GM23338 (cell line): ENCODE data around the gene MTOR. TPM values are rescaled to one million over a fixed set of nuclear protein-coding genes. Genes with fewer than 3 reads are reported as not detected.

Experiments
- ATAC-seq: fragments of 200-7000 bp; cut with Tn5 transposase; 3 replicates; pipeline ENCODE4 v1.9.1; 2020
- DNase-seq: peaks from one replicate; pipeline ENCODE4 v3.0.0-alpha.2; 2015; ENCODE audit warnings: low spot score
- H2AFZ ChIP-seq: fragments of 200-600 bp; sonication (generic); 2 replicates; pipeline ENCODE4 v1.8.0; 2016; ENCODE audit warnings: antibody characterized with exemption, mild to moderate bottlenecking, moderate library complexity
- H3F3A ChIP-seq: fragments of 200-600 bp; sonication (generic); replicated peaks from 2 replicates; pipeline ENCODE4 v1.8.0; 2017; ENCODE audit warnings: antibody characterized with exemption, mixed run types, low read depth
- H3K27ac ChIP-seq: fragments of 200-600 bp; sonication (generic); 2 replicates; pipeline ENCODE4 v1.6.1; 2016; ENCODE audit warnings: low read depth
- H3K27me3 ChIP-seq: fragments of 200-600 bp; sonication (generic); 2 replicates; pipeline ENCODE4 v1.8.0; 2016; ENCODE audit warnings: mild to moderate bottlenecking, mixed run types, moderate library complexity; ENCODE audit not compliant: insufficient read depth
- H3K36me3 ChIP-seq: fragments of 200-600 bp; sonication (generic); 2 replicates; pipeline ENCODE4 v1.8.0; 2016; ENCODE audit warnings: mild to moderate bottlenecking; ENCODE audit not compliant: insufficient read depth
- H3K4me1 ChIP-seq: fragments of 200-600 bp; sonication (generic); 2 replicates; pipeline ENCODE4 v1.8.0; 2016; ENCODE audit warnings: mild to moderate bottlenecking, moderate library complexity; ENCODE audit not compliant: insufficient read depth
- H3K4me2 ChIP-seq: fragments of 200-600 bp; sonication (generic); 2 replicates; pipeline ENCODE4 v1.7.1; 2017; ENCODE audit warnings: mixed run types
- H3K4me3 ChIP-seq: fragments of 200-600 bp; sonication (generic); 2 replicates; pipeline ENCODE4 v1.6.1; 2016; ENCODE audit warnings: mixed run types
- H3K79me2 ChIP-seq: fragments of 200-600 bp; sonication (generic); replicated peaks from 2 replicates; pipeline ENCODE4 v1.8.0; 2017; ENCODE audit warnings: mild to moderate bottlenecking; ENCODE audit not compliant: insufficient read depth
- H3K9me2 ChIP-seq: fragments of 200-600 bp; sonication (generic); 2 replicates; pipeline ENCODE4 v1.8.0; 2017; ENCODE audit not compliant: insufficient read depth
- H4K20me1 ChIP-seq: fragments of 200-600 bp; sonication (generic); replicated peaks from 2 replicates; pipeline ENCODE4 v1.8.0; 2017; ENCODE audit warnings: mild to moderate bottlenecking; ENCODE audit not compliant: insufficient read depth
- H3K27ac Mint-ChIP-seq: 2 replicates; pipeline ENCODE4 v1.8.0; 2020; ENCODE audit warnings: inconsistent platforms, mild to moderate bottlenecking, moderate library complexity, mixed read lengths
- H3K27me3 Mint-ChIP-seq: 3 replicates; pipeline ENCODE4 v1.8.0; 2022; ENCODE audit warnings: low read depth, mild to moderate bottlenecking, moderate library complexity, mixed read lengths, inconsistent platforms; ENCODE audit not compliant: insufficient read depth, poor library complexity
- H3K36me3 Mint-ChIP-seq: 3 replicates; pipeline ENCODE4 v1.8.0; 2021; ENCODE audit warnings: low read depth, mild to moderate bottlenecking, inconsistent platforms, moderate library complexity, mixed read lengths
- H3K4me1 Mint-ChIP-seq: 3 replicates; pipeline ENCODE4 v1.8.0; 2020; ENCODE audit warnings: mild to moderate bottlenecking, inconsistent platforms, mixed read lengths
- H3K4me3 Mint-ChIP-seq: 3 replicates; pipeline ENCODE4 v1.8.0; 2021; ENCODE audit warnings: moderate library complexity, mild to moderate bottlenecking, inconsistent platforms, mixed read lengths
- H3K9me3 Mint-ChIP-seq: 3 replicates; pipeline ENCODE4 v1.8.0; 2020; ENCODE audit warnings: moderate library complexity, mild to moderate bottlenecking, inconsistent platforms, mixed read lengths
- CREB1 ChIP-seq: fragments of 250-450 bp; sonication (Bioruptor Pico); IDR thresholded peaks from 2 replicates; pipeline ENCODE4 v1.5.0; 2020; ENCODE audit warnings: low read depth, mild to moderate bottlenecking, moderate library complexity
- CTCF ChIP-seq, 2 experiments: fragments of 200-600 bp in 1 of 2; sonication (generic) in 1 of 2; conservative IDR thresholded peaks; 2 replicates each; pipeline versions ENCODE4 v1.5.1 to v1.6.1; 2016 to 2017; ENCODE audit warnings: antibody characterized with exemption in 2 of 2, low read depth in 2 of 2, mild to moderate bottlenecking in 2 of 2, moderate library complexity in 1 of 2
- ETS1 ChIP-seq: IDR thresholded peaks from 2 replicates; pipeline ENCODE4 v1.6.1; 2016; ENCODE audit warnings: antibody characterized with exemption
- EZH2 ChIP-seq: fragments of 200-600 bp; sonication (generic); IDR thresholded peaks from one replicate; pipeline ENCODE4 v1.8.0; 2017; ENCODE audit warnings: antibody characterized with exemption, mild to moderate bottlenecking, low read depth; ENCODE audit not compliant: unreplicated experiment
- EZH2phosphoT487 ChIP-seq: fragments of 200-600 bp; sonication (generic); IDR thresholded peaks from one replicate; pipeline ENCODE4 v1.8.1; 2018; ENCODE audit warnings: antibody characterized with exemption; ENCODE audit not compliant: unreplicated experiment
- JUNB ChIP-seq: IDR thresholded peaks from one replicate; pipeline ENCODE4 v1.6.1; 2016; ENCODE audit warnings: antibody characterized with exemption; ENCODE audit not compliant: unreplicated experiment
- NANOG ChIP-seq: IDR thresholded peaks from 2 replicates; pipeline ENCODE4 v1.6.1; 2016; ENCODE audit warnings: antibody characterized with exemption, borderline replicate concordance
- POLR2AphosphoS5 ChIP-seq: IDR thresholded peaks from 2 replicates; pipeline ENCODE4 v1.6.1; 2016; ENCODE audit warnings: antibody characterized with exemption, low read depth
- STAT1 ChIP-seq: IDR thresholded peaks from one replicate; pipeline ENCODE4 v1.6.1; 2016; ENCODE audit warnings: antibody characterized with exemption; ENCODE audit not compliant: unreplicated experiment
- ZNF114 ChIP-seq: fragments of 250-450 bp; sonication (Bioruptor Pico); IDR thresholded peaks from 2 replicates; pipeline ENCODE4 v1.5.0; 2020; ENCODE audit warnings: mild to moderate bottlenecking, moderate library complexity
- ZNF331 ChIP-seq: fragments of 250-450 bp; sonication (Bioruptor Pico); IDR thresholded peaks from 2 replicates; pipeline ENCODE4 v1.5.0; 2020; ENCODE audit warnings: low read depth, mild to moderate bottlenecking, moderate library complexity
- polyA plus RNA-seq: library from polyadenylated mRNA; unstranded; fragments of >200 nt; fragmentation: Nextera tagmentation; extraction: Ambion mirVana; gene quantifications from 2 replicates; pipeline ENCODE4 v1.2.1, GENCODE V29; 2016
- total RNA-seq: library from RNA; depleted of rRNA; stranded (reverse); fragments of >200 nt; shearing (Covaris generic); gene quantifications from 2 replicates; pipeline ENCODE4 v1.2.3, GENCODE V29; 2014
- TF ChIP-seq, protein P1 (sequence below): fragments of 250-450 bp; sonication (Bioruptor Pico); IDR thresholded peaks from 2 replicates; pipeline ENCODE4 v1.5.0; 2020; ENCODE audit warnings: mild to moderate bottlenecking, moderate library complexity
- TF ChIP-seq, protein P2 (sequence below): IDR thresholded peaks from one replicate; pipeline ENCODE4 v1.6.1; 2018; ENCODE audit warnings: antibody characterized with exemption; ENCODE audit not compliant: unreplicated experiment

Gene MTOR
- total and polyA plus RNA-seq, 2 experiments from 2014 or later = 22.8 to 98.0 TPM

- peaks cover 39% of the 10 kb centered on the region for H3K4me1 ChIP-seq
- no peaks in the 10 kb centered on the region for H3K9me3 Mint-ChIP-seq
- peak overlapping the region; percentile 34; the same call in 1 of the 2 replicates for H3K4me2 ChIP-seq
- H3K4me1 Mint-ChIP-seq = peaks cover 49% of the 10 kb centered on the region
- H3K4me3 Mint-ChIP-seq = no peak overlapping the region; the same call in 2 of the 3 replicates
- H3K27me3 Mint-ChIP-seq = peaks cover 3% of the 10 kb centered on the region
- TF ChIP-seq POLR2AphosphoS5 (no peak), STAT1 (no peak), CTCF (conservative IDR thresholded peaks at IDR 0.05; ENCODE audit: low read depth in 2 of 2) (no peak), ETS1 (no peak), EZH2 (no peak), EZH2phosphoT487 (no peak), CREB1 (CRISPR knock-in tag) (no peak), NANOG (no peak), JUNB (no peak), ZNF114 (CRISPR knock-in tag) (no peak), ZNF331 (no peak)
- TF ChIP-seq, protein P1, sequence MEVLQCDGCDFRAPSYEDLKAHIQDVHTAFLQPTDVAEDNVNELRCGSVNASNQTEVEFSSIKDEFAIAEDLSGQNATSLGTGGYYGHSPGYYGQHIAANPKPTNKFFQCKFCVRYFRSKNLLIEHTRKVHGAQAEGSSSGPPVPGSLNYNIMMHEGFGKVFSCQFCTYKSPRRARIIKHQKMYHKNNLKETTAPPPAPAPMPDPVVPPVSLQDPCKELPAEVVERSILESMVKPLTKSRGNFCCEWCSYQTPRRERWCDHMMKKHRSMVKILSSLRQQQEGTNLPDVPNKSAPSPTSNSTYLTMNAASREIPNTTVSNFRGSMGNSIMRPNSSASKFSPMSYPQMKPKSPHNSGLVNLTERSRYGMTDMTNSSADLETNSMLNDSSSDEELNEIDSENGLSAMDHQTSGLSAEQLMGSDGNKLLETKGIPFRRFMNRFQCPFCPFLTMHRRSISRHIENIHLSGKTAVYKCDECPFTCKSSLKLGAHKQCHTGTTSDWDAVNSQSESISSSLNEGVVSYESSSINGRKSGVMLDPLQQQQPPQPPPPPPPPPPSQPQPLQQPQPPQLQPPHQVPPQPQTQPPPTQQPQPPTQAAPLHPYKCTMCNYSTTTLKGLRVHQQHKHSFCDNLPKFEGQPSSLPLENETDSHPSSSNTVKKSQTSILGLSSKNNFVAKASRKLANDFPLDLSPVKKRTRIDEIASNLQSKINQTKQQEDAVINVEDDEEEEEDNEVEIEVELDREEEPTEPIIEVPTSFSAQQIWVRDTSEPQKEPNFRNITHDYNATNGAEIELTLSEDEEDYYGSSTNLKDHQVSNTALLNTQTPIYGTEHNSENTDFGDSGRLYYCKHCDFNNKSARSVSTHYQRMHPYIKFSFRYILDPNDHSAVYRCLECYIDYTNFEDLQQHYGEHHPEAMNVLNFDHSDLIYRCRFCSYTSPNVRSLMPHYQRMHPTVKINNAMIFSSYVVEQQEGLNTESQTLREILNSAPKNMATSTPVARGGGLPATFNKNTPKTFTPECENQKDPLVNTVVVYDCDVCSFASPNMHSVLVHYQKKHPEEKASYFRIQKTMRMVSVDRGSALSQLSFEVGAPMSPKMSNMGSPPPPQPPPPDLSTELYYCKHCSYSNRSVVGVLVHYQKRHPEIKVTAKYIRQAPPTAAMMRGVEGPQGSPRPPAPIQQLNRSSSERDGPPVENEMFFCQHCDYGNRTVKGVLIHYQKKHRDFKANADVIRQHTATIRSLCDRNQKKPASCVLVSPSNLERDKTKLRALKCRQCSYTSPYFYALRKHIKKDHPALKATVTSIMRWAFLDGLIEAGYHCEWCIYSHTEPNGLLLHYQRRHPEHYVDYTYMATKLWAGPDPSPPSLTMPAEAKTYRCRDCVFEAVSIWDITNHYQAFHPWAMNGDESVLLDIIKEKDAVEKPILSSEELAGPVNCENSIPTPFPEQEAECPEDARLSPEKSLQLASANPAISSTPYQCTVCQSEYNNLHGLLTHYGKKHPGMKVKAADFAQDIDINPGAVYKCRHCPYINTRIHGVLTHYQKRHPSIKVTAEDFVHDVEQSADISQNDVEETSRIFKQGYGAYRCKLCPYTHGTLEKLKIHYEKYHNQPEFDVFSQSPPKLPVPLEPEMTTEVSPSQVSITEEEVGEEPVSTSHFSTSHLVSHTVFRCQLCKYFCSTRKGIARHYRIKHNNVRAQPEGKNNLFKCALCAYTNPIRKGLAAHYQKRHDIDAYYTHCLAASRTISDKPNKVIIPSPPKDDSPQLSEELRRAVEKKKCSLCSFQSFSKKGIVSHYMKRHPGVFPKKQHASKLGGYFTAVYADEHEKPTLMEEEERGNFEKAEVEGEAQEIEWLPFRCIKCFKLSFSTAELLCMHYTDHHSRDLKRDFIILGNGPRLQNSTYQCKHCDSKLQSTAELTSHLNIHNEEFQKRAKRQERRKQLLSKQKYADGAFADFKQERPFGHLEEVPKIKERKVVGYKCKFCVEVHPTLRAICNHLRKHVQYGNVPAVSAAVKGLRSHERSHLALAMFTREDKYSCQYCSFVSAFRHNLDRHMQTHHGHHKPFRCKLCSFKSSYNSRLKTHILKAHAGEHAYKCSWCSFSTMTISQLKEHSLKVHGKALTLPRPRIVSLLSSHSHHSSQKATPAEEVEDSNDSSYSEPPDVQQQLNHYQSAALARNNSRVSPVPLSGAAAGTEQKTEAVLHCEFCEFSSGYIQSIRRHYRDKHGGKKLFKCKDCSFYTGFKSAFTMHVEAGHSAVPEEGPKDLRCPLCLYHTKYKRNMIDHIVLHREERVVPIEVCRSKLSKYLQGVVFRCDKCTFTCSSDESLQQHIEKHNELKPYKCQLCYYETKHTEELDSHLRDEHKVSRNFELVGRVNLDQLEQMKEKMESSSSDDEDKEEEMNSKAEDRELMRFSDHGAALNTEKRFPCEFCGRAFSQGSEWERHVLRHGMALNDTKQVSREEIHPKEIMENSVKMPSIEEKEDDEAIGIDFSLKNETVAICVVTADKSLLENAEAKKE (CRISPR knock-in tag) = no peak
- TF ChIP-seq, protein P2, sequence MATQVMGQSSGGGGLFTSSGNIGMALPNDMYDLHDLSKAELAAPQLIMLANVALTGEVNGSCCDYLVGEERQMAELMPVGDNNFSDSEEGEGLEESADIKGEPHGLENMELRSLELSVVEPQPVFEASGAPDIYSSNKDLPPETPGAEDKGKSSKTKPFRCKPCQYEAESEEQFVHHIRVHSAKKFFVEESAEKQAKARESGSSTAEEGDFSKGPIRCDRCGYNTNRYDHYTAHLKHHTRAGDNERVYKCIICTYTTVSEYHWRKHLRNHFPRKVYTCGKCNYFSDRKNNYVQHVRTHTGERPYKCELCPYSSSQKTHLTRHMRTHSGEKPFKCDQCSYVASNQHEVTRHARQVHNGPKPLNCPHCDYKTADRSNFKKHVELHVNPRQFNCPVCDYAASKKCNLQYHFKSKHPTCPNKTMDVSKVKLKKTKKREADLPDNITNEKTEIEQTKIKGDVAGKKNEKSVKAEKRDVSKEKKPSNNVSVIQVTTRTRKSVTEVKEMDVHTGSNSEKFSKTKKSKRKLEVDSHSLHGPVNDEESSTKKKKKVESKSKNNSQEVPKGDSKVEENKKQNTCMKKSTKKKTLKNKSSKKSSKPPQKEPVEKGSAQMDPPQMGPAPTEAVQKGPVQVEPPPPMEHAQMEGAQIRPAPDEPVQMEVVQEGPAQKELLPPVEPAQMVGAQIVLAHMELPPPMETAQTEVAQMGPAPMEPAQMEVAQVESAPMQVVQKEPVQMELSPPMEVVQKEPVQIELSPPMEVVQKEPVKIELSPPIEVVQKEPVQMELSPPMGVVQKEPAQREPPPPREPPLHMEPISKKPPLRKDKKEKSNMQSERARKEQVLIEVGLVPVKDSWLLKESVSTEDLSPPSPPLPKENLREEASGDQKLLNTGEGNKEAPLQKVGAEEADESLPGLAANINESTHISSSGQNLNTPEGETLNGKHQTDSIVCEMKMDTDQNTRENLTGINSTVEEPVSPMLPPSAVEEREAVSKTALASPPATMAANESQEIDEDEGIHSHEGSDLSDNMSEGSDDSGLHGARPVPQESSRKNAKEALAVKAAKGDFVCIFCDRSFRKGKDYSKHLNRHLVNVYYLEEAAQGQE = no peak
- no peaks in the 10 kb centered on the region for H3K27me3 ChIP-seq
- H3K4me3 ChIP-seq = no peak overlapping the region
- peak overlapping the region; percentile 35 for H3K27ac ChIP-seq
- peaks cover 71% of the 10 kb centered on the region for H3K79me2 ChIP-seq
- H2AFZ ChIP-seq = no peak overlapping the region
- no peaks in the 10 kb centered on the region for H3K36me3 ChIP-seq
- peaks cover 47% of the 10 kb centered on the region for H3K36me3 Mint-ChIP-seq
- H4K20me1 ChIP-seq = 0 out of 2 replicates have a peak, but pooled peaks cover 5% of the 10 kb centered on the region
- H3F3A ChIP-seq = peaks cover 25% of the 10 kb centered on the region
- H3K9me2 ChIP-seq = no peaks in the 10 kb centered on the region
- ATAC-seq (no peak), DNase-seq (no peak)
- peak overlapping the region; percentile 87 for H3K27ac Mint-ChIP-seq
These were observed 22.4 kb upstream of the MTOR start for GRCh38 chr1:11284784-11285183.
